ENCODE data around the gene CHADL. TPM values are rescaled to one million over a fixed set of nuclear protein-coding genes. Genes with fewer than 3 reads are reported as not detected.

Gene CHADL
- total RNA-seq, 4 donors from 2014 or later = 7.5 to 13.2 (median 10.3) TPM

- H3K27me3 ChIP-seq = no peaks in the 10 kb centered on the region
- DNase-seq (ENCODE audit: extremely low spot score) = no peak
- H3K4me3 ChIP-seq = no peak overlapping the region
- WGBS = 94% methylated on average over 12 of the region's 12 CpGs
- H3K27ac ChIP-seq (replicated peaks in 1 of 4) = no peak overlapping the region
- peaks cover 73 to 100% (median 95%) of the 10 kb centered on the region in 4 donors for H3K36me3 ChIP-seq
- TF ChIP-seq POLR2AphosphoS5 (IDR thresholded peaks at IDR 0.05) = no peak
- TF ChIP-seq POLR2A (IDR thresholded peaks at IDR 0.05; ENCODE audit: low read depth) = no peak
- TF ChIP-seq CTCF (IDR thresholded peaks at IDR 0.05) = no peak
- TF ChIP-seq EP300 (IDR thresholded peaks at IDR 0.05) = no peak
- intact Hi-C loops (cut with DNase I) = no loop called here
- peaks cover 0 to 3% (median under 1%) of the 10 kb centered on the region in 4 donors for H3K4me1 ChIP-seq
- no peaks in the 10 kb centered on the region for H3K9me3 ChIP-seq
Observed at GRCh38 chr22:41250127-41250526, 9.4 kb upstream of the CHADL start.

GRCh38 chr22:41249442-41249841 lies 8.7 kb upstream of the CHADL start:
- 79% methylated on average over 3 of the region's 14 CpGs for WGBS
- intact Hi-C loops (cut with DNase I) = no loop called here
- no peak overlapping the region for H3K27ac ChIP-seq (replicated peaks in 1 of 4)
- H3K9me3 ChIP-seq = no peaks in the 10 kb centered on the region
- H3K36me3 ChIP-seq = peaks cover 67 to 95% (median 90%) of the 10 kb centered on the region in 4 donors
- peaks cover 0 to 4% (median 1%) of the 10 kb centered on the region in 4 donors for H3K4me1 ChIP-seq
- no peak overlapping the region for H3K4me3 ChIP-seq
- no peak for TF ChIP-seq POLR2AphosphoS5 (IDR thresholded peaks at IDR 0.05)
- TF ChIP-seq POLR2A (IDR thresholded peaks at IDR 0.05; ENCODE audit: low read depth) = no peak
- no peak for TF ChIP-seq EP300 (IDR thresholded peaks at IDR 0.05)
- TF ChIP-seq CTCF (IDR thresholded peaks at IDR 0.05) = no peak
- H3K27me3 ChIP-seq = no peaks in the 10 kb centered on the region
- DNase-seq (ENCODE audit: extremely low spot score) = no peak

DNA sequence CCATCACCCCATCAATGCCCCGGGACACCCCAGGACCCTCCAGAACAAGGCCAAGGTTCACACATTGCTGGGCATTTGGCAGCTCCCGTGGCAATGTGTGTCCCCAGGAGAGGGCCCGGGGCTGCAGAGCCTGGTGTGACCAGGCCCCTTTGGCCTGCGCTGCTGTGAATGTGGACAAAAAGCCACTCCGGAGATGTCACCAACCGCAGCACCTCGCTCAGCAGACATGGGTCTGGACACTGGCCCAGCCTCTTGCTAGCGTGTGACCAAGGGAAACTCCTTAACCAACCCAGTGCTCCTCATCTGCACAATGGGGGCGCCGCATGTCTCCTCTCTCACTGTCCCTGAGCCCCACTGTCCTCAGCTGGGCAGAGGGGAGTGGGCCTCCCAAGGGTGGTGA lies 8.0 kb upstream of the CHADL start:
- H3K4me3 ChIP-seq = no peak overlapping the region
- no peaks in the 10 kb centered on the region for H3K27me3 ChIP-seq
- WGBS = 100% methylated on average over 4 of the region's 10 CpGs
- no peak overlapping the region for H3K27ac ChIP-seq (replicated peaks in 1 of 4)
- H3K9me3 ChIP-seq = no peaks in the 10 kb centered on the region
- no peak for DNase-seq (ENCODE audit: extremely low spot score)
- intact Hi-C loops (cut with DNase I) = no loop called here
- peaks cover 60 to 88% (median 83%) of the 10 kb centered on the region in 4 donors for H3K36me3 ChIP-seq
- no peak for TF ChIP-seq POLR2A (IDR thresholded peaks at IDR 0.05; ENCODE audit: low read depth)
- TF ChIP-seq POLR2AphosphoS5 (IDR thresholded peaks at IDR 0.05) = no peak
- TF ChIP-seq CTCF (IDR thresholded peaks at IDR 0.05) = no peak
- no peak for TF ChIP-seq EP300 (IDR thresholded peaks at IDR 0.05)
- peaks cover 0 to 4% (median 1%) of the 10 kb centered on the region in 4 donors for H3K4me1 ChIP-seq

DNA sequence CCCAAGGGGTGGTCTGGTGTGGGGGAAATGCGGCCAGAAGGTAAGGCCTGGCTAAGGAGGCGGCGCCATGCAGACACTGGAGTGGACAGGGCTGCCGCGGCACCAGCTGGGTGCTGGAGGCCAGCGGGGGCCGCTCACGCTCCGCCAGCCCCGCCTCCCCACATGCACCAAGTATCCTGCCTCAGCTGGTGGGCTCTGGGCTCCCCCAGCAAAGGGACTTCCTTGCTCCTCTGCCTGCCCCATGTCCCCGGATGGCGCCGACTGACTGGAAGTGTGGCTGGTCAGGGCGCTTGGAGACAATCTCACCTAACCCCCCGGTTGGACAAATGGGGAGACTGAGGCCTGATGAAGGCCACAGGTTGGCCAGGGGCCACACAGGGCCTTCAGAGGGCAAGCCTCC lies 7.6 kb upstream of the CHADL start:
- 87% methylated on average over 11 of the region's 15 CpGs for WGBS
- TF ChIP-seq CTCF (IDR thresholded peaks at IDR 0.05) (no peak), POLR2AphosphoS5 (IDR thresholded peaks at IDR 0.05) (no peak), POLR2A (IDR thresholded peaks at IDR 0.05; ENCODE audit: low read depth) (no peak), EP300 (IDR thresholded peaks at IDR 0.05) (no peak)
- Histone ChIP-seq H3K4me1 (peaks cover 0 to 4% (median 1%) of the 10 kb centered on the region in 4 donors), H3K36me3 (peaks cover 56 to 84% (median 79%) of the 10 kb centered on the region in 4 donors), H3K27me3 (no peaks in the 10 kb centered on the region), H3K4me3 (no peak overlapping the region), H3K9me3 (no peaks in the 10 kb centered on the region), H3K27ac (replicated peaks in 1 of 4) (no peak overlapping the region)
- intact Hi-C loops (cut with DNase I) = no loop called here
- DNase-seq (ENCODE audit: extremely low spot score) = no peak

DNA sequence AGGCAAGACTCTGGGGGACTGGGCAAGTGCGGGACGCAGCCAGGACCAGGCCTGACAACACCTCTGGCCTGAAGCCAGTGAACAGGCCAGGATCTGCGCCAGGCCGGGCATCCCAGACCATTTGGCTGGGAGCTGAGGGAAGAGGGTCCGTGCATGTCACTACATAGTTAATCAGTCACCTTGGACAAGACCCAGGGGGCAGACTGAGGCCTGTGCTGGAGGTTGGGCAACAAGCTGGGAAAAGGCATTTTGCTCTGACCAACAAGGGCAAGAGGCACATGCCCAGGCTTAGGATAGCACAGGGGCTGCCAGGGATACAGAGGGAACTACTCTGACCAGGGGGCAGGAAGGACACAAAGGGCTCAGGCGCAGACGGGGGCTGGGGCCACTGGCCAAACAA lies 7.0 kb upstream of the CHADL start:
- H3K36me3 ChIP-seq = peaks cover 50 to 78% (median 73%) of the 10 kb centered on the region in 4 donors

More for the DNA sequence above, 7.0 kb upstream of the CHADL start:
- Histone ChIP-seq H3K27me3 (no peaks in the 10 kb centered on the region), H3K4me1 (peaks cover 0 to 4% (median 1%) of the 10 kb centered on the region in 4 donors), H3K27ac (replicated peaks in 1 of 4) (no peak overlapping the region), H3K4me3 (no peak overlapping the region), H3K9me3 (no peaks in the 10 kb centered on the region)
- no peak for DNase-seq (ENCODE audit: extremely low spot score)
- no peak for TF ChIP-seq POLR2A (IDR thresholded peaks at IDR 0.05; ENCODE audit: low read depth)
- no peak for TF ChIP-seq POLR2AphosphoS5 (IDR thresholded peaks at IDR 0.05)
- TF ChIP-seq EP300 (IDR thresholded peaks at IDR 0.05) = no peak
- no peak for TF ChIP-seq CTCF (IDR thresholded peaks at IDR 0.05)
- WGBS = 90% methylated on average over 7 of the region's 7 CpGs
- intact Hi-C loops (cut with DNase I) = no loop called here

Measured in esophagus muscularis mucosa (tissue), 4 donors.